HepG2 (cell line): ENCODE results near the gene KANSL1. TPM values are rescaled to one million over a fixed set of nuclear protein-coding genes. Genes with fewer than 3 reads are reported as not detected.
A peak's percentile ranks its signal among the peaks of the same experiment; 100 is the strongest.

Source experiments
- DMAP1 ChIP-seq: IDR thresholded peaks from 2 replicates; pipeline ENCODE4 v1.6.1; 2016
- ESRRA ChIP-seq: sonication (generic); formaldehyde crosslinking; IDR thresholded peaks from 2 replicates; pipeline ENCODE4 v1.5.1; 2020; ENCODE audit warnings: mild to moderate bottlenecking, low read depth, missing genetic modification reagents
- GMEB2 ChIP-seq: IDR thresholded peaks from 2 replicates; pipeline ENCODE4 v1.6.1; 2016; ENCODE audit warnings: missing biosample characterization, missing genetic modification reagents, low read depth
- HNRNPLL ChIP-seq: fragments of 200-400 bp; formaldehyde crosslinking; IDR thresholded peaks from 2 replicates; pipeline ENCODE4 v1.6.1; 2017; ENCODE audit warnings: mild to moderate bottlenecking, low read depth, low read length; ENCODE audit not compliant: poor library complexity, severe bottlenecking
- KAT8 ChIP-seq: IDR thresholded peaks from 2 replicates; pipeline ENCODE4 v1.6.1; 2016; ENCODE audit warnings: missing genetic modification reagents, missing compliant biosample characterization
- MAFK ChIP-seq, 2 experiments: IDR thresholded peaks in 1 of 2; conservative IDR thresholded peaks in 1 of 2; 2 replicates each; pipeline ENCODE4 v1.6.1; 2011; ENCODE audit warnings: improper control_type of control experiment in 2 of 2, low read length in 2 of 2
- NR0B2 ChIP-seq: sonication (generic); formaldehyde crosslinking; IDR thresholded peaks from 2 replicates; pipeline ENCODE4 v1.4.0; 2020; ENCODE audit warnings: mild to moderate bottlenecking, missing genetic modification reagents
- POLR2AphosphoS5 ChIP-seq: IDR thresholded peaks from 2 replicates; pipeline ENCODE4 v1.6.1; 2012; ENCODE audit warnings: low read depth, low read length
- RFX3 ChIP-seq: IDR thresholded peaks from 2 replicates; pipeline ENCODE4 v1.6.1; 2016; ENCODE audit warnings: missing biosample characterization, missing genetic modification reagents
- SRSF9 ChIP-seq: fragments of 200-400 bp; formaldehyde crosslinking; IDR thresholded peaks from 2 replicates; pipeline ENCODE4 v1.6.1; 2018; ENCODE audit warnings: borderline replicate concordance, mild to moderate bottlenecking, low read depth, low read length; ENCODE audit not compliant: insufficient read depth, poor library complexity, severe bottlenecking
- STAG1 ChIP-seq: sonication (generic); formaldehyde crosslinking; IDR thresholded peaks from 2 replicates; pipeline ENCODE4 v1.4.0; 2020; ENCODE audit warnings: missing genetic modification reagents
- TBL1XR1 ChIP-seq: fragments of 150-350 bp; IDR thresholded peaks from 2 replicates; pipeline ENCODE4 v1.6.1; 2014; ENCODE audit warnings: borderline replicate concordance, low read length; ENCODE audit not compliant: partially characterized antibody
- TCF7L2 ChIP-seq: IDR thresholded peaks from 2 replicates; pipeline ENCODE4 v1.6.1; 2011; ENCODE audit warnings: mild to moderate bottlenecking, low read depth, low read length, moderate library complexity
- THAP9 ChIP-seq: sonication (generic); formaldehyde crosslinking; IDR thresholded peaks from 2 replicates; pipeline ENCODE4; 2020; ENCODE audit warnings: missing genetic modification reagents, mild to moderate bottlenecking, borderline replicate concordance
- ZNF501 ChIP-seq: sonication (generic); formaldehyde crosslinking; IDR thresholded peaks from 2 replicates; pipeline ENCODE4 v1.5.1; 2020; ENCODE audit warnings: mild to moderate bottlenecking, moderate library complexity, missing genetic modification reagents
- ZNF570 ChIP-seq: sonication (generic); formaldehyde crosslinking; IDR thresholded peaks from 2 replicates; pipeline ENCODE4 v1.4.0; 2020; ENCODE audit warnings: mild to moderate bottlenecking, missing genetic modification reagents, borderline replicate concordance
- ZNF703 ChIP-seq: sonication (generic); formaldehyde crosslinking; IDR thresholded peaks from 2 replicates; pipeline ENCODE4 v1.5.1; 2020; ENCODE audit warnings: missing genetic modification reagents, mild to moderate bottlenecking, moderate library complexity, borderline replicate concordance
- ZNF704 ChIP-seq: sonication (generic); formaldehyde crosslinking; IDR thresholded peaks from 2 replicates; pipeline ENCODE4 v1.8.1; 2023; ENCODE audit warnings: mild to moderate bottlenecking, inconsistent platforms, moderate library complexity, missing genetic modification reagents, borderline replicate concordance
- ZNF816 ChIP-seq: sonication (generic); formaldehyde crosslinking; IDR thresholded peaks from 2 replicates; pipeline ENCODE4 v1.8.0; 2022; ENCODE audit warnings: missing genetic modification reagents, mild to moderate bottlenecking, borderline replicate concordance
- ZSCAN21 ChIP-seq: sonication (generic); formaldehyde crosslinking; IDR thresholded peaks from 2 replicates; pipeline ENCODE4 v1.8.0; 2022; ENCODE audit warnings: mild to moderate bottlenecking, missing genetic modification reagents, moderate library complexity, borderline replicate concordance
- polyA plus RNA-seq, 8 experiments: library from polyadenylated mRNA; depleted of rRNA in 3 of 8; stranded (reverse) in 7 of 8; unstranded in 1 of 8; fragments of >200 nt; fragmentation: Illumina TruSeq in 4 of 8; extraction: Trizol in 4 of 8; gene quantifications; 2 replicates each; pipeline versions ENCODE4 v1.2.1 to v1.2.3, GENCODE V29; 2011 to 2016; ENCODE audit warnings: low read depth in 4 of 8, missing spikeins in 1 of 8, mixed read lengths in 1 of 8; ENCODE audit not compliant: insufficient read depth in 1 of 8
- total RNA-seq, 5 experiments: library from RNA; depleted of rRNA; stranded (reverse); fragments of >200 nt; fragmentation: Illumina TruSeq; extraction: Trizol; gene quantifications; 2 replicates each; pipeline ENCODE4 v1.2.3, GENCODE V29; 2016; ENCODE audit warnings: low read depth in 1 of 5

KANSL1 gene
- total and polyA plus RNA-seq, 2 of the 13 experiments (the other 11 are each of a cell fraction or from before 2014, with no cell fraction given), result 24.0 to 59.6 TPM

GRCh38 chr17:46002311-46002972 is 190.8 kb downstream of the KANSL1 start (continued):
- TF ChIP-seq KAT8 (peak; percentile 69; the same call in 1 of the 2 replicates), THAP9 (CRISPR knock-in tag) (no peak), STAG1 (CRISPR knock-in tag) (peak; percentile 97), TCF7L2 (no peak), RFX3 (CRISPR knock-in tag) (no peak), GMEB2 (no peak), HNRNPLL (no peak), ZNF501 (no peak), ZNF704 (CRISPR knock-in tag) (no peak), POLR2AphosphoS5 (no peak), DMAP1 (CRISPR knock-in tag) (0 out of 2 replicates have a peak, but pooled peaks have one; percentile 20), ZNF816 (CRISPR knock-in tag) (no peak; the same call in 1 of the 2 replicates), ESRRA (CRISPR knock-in tag) (no peak), TBL1XR1 (no peak), ZNF703 (CRISPR knock-in tag) (no peak), NR0B2 (CRISPR knock-in tag) (peak; percentile 68; the same call in 1 of the 2 replicates), ZNF570 (no peak), ZSCAN21 (CRISPR knock-in tag) (no peak), SRSF9 (no peak), MAFK (conservative IDR thresholded peaks at IDR 0.05 in 1 of 2, IDR thresholded peaks at IDR 0.05 in 1 of 2; ENCODE audit: low read length in 2 of 2) (no peak)
